ENCODE results near the gene KIFC3. TPM values are rescaled to one million over a fixed set of nuclear protein-coding genes. Genes with fewer than 3 reads are reported as not detected.

KIFC3 gene
- total and polyA plus RNA-seq, 2 of the 13 experiments (the other 11 are each of a cell fraction or from before 2014, with no cell fraction given) = 42.1 to 45.3 TPM

DNA sequence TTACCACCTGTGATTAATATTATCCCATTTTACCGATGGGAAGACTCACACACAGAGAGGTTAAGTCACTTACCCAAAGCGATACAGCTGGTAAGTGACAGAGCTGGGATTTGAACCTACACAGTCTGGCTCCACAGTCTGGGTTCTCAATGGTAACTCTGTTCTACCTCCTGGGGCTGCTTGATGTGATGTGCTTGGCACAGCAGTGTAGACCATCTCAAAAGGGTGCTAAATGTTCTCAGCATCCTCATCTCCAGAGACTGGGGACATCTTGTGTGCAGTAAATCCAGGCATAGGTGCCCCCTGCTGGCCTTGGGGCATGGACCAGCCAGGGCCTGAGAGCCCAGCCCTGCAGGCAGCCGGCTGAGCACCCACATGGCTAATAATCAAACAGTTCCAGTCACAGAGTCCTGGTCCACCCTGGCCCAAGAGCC lies 82.1 kb downstream of the KIFC3 start (continued):
- TF ChIP-seq, protein P1, sequence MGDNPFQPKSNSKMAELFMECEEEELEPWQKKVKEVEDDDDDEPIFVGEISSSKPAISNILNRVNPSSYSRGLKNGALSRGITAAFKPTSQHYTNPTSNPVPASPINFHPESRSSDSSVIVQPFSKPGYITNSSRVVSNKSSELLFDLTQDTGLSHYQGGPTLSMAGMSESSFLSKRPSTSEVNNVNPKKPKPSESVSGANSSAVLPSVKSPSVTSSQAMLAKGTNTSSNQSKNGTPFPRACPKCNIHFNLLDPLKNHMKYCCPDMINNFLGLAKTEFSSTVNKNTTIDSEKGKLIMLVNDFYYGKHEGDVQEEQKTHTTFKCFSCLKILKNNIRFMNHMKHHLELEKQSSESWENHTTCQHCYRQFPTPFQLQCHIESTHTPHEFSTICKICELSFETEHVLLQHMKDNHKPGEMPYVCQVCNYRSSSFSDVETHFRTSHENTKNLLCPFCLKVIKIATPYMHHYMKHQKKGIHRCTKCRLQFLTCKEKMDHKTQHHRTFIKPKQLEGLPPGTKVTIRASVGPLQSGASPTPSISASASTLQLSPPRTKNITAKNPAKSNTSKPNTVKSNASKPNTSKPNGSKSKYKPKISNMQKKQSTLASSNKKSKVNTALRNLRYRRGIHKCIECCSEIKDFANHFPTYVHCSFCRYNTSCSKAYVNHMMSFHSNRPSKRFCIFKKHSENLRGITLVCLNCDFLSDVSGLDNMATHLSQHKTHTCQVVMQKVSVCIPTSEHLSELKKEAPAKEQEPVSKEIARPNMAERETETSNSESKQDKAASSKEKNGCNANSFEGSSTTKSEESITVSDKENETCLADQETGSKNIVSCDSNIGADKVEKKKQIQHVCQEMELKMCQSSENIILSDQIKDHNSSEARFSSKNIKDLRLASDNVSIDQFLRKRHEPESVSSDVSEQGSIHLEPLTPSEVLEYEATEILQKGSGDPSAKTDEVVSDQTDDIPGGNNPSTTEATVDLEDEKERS (CRISPR knock-in tag; IDR thresholded peaks at IDR 0.05) = no peak
- TF ChIP-seq HMG20A (CRISPR knock-in tag; IDR thresholded peaks at IDR 0.05; ENCODE audit: borderline replicate concordance) = no peak
- TF ChIP-seq ZNF33B (CRISPR knock-in tag; IDR thresholded peaks at IDR 0.05) = no peak
- TF ChIP-seq ZNF335 (CRISPR knock-in tag; IDR thresholded peaks at IDR 0.05) = no peak
- TF ChIP-seq KDM5A (IDR thresholded peaks at IDR 0.05; ENCODE audit: borderline replicate concordance, low read length) = no peak
- TF ChIP-seq, protein P2, sequence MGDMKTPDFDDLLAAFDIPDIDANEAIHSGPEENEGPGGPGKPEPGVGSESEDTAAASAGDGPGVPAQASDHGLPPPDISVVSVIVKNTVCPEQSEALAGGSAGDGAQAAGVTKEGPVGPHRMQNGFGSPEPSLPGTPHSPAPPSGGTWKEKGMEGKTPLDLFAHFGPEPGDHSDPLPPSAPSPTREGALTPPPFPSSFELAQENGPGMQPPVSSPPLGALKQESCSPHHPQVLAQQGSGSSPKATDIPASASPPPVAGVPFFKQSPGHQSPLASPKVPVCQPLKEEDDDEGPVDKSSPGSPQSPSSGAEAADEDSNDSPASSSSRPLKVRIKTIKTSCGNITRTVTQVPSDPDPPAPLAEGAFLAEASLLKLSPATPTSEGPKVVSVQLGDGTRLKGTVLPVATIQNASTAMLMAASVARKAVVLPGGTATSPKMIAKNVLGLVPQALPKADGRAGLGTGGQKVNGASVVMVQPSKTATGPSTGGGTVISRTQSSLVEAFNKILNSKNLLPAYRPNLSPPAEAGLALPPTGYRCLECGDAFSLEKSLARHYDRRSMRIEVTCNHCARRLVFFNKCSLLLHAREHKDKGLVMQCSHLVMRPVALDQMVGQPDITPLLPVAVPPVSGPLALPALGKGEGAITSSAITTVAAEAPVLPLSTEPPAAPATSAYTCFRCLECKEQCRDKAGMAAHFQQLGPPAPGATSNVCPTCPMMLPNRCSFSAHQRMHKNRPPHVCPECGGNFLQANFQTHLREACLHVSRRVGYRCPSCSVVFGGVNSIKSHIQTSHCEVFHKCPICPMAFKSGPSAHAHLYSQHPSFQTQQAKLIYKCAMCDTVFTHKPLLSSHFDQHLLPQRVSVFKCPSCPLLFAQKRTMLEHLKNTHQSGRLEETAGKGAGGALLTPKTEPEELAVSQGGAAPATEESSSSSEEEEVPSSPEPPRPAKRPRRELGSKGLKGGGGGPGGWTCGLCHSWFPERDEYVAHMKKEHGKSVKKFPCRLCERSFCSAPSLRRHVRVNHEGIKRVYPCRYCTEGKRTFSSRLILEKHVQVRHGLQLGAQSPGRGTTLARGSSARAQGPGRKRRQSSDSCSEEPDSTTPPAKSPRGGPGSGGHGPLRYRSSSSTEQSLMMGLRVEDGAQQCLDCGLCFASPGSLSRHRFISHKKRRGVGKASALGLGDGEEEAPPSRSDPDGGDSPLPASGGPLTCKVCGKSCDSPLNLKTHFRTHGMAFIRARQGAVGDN (CRISPR knock-in tag; IDR thresholded peaks at IDR 0.05) = peak; percentile 74
- 0 out of 2 replicates have a peak, but pooled peaks have one; percentile 36 for TF ChIP-seq SOX5 (CRISPR knock-in tag; IDR thresholded peaks at IDR 0.05; ENCODE audit: borderline replicate concordance)
- TF ChIP-seq ZNF317 (CRISPR knock-in tag; IDR thresholded peaks at IDR 0.05) = no peak
- TF ChIP-seq, protein P3, sequence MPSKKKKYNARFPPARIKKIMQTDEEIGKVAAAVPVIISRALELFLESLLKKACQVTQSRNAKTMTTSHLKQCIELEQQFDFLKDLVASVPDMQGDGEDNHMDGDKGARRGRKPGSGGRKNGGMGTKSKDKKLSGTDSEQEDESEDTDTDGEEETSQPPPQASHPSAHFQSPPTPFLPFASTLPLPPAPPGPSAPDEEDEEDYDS (CRISPR knock-in tag; IDR thresholded peaks at IDR 0.05) = 0 out of 2 replicates have a peak, but pooled peaks have one; percentile 19
- TF ChIP-seq YY1 (IDR thresholded peaks at IDR 0.05; ENCODE audit: insufficient read depth, insufficient replicate concordance, low read depth, low read length) = peak; percentile 82
- no peak for TF ChIP-seq LCORL (IDR thresholded peaks at IDR 0.05)
- TF ChIP-seq LCORL (CRISPR knock-in tag; IDR thresholded peaks at IDR 0.05) = peak; percentile 85
- peak; percentile 98 for TF ChIP-seq RAD21 (CRISPR knock-in tag; IDR thresholded peaks at IDR 0.05)
- TF ChIP-seq, protein P4, sequence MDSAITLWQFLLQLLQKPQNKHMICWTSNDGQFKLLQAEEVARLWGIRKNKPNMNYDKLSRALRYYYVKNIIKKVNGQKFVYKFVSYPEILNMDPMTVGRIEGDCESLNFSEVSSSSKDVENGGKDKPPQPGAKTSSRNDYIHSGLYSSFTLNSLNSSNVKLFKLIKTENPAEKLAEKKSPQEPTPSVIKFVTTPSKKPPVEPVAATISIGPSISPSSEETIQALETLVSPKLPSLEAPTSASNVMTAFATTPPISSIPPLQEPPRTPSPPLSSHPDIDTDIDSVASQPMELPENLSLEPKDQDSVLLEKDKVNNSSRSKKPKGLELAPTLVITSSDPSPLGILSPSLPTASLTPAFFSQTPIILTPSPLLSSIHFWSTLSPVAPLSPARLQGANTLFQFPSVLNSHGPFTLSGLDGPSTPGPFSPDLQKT (CRISPR knock-in tag; IDR thresholded peaks at IDR 0.05; ENCODE audit: borderline replicate concordance) = no peak
- peak; percentile 74; the same call in 1 of the 2 replicates for TF ChIP-seq BORCS8-MEF2B (CRISPR knock-in tag; IDR thresholded peaks at IDR 0.05)
- peak; percentile 52; the same call in 1 of the 2 replicates for TF ChIP-seq KDM3A (CRISPR knock-in tag; IDR thresholded peaks at IDR 0.05; ENCODE audit: low read depth)
- TF ChIP-seq, protein P5, sequence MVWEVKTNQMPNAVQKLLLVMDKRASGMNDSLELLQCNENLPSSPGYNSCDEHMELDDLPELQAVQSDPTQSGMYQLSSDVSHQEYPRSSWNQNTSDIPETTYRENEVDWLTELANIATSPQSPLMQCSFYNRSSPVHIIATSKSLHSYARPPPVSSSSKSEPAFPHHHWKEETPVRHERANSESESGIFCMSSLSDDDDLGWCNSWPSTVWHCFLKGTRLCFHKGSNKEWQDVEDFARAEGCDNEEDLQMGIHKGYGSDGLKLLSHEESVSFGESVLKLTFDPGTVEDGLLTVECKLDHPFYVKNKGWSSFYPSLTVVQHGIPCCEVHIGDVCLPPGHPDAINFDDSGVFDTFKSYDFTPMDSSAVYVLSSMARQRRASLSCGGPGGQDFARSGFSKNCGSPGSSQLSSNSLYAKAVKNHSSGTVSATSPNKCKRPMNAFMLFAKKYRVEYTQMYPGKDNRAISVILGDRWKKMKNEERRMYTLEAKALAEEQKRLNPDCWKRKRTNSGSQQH (CRISPR knock-in tag; IDR thresholded peaks at IDR 0.05; ENCODE audit: low read depth) = 0 out of 2 replicates have a peak, but pooled peaks have one; percentile 42
- peak; percentile 71; the same call in 1 of the 2 replicates for TF ChIP-seq ZSCAN25 (CRISPR knock-in tag; IDR thresholded peaks at IDR 0.05)
- peak; percentile 40 for TF ChIP-seq ZNF781 (CRISPR knock-in tag; IDR thresholded peaks at IDR 0.05; ENCODE audit: borderline replicate concordance, not compliant biosample characterization)
- no peak for TF ChIP-seq ZNF180 (CRISPR knock-in tag; IDR thresholded peaks at IDR 0.05; ENCODE audit: borderline replicate concordance, low read depth)
- TF ChIP-seq MED1 (CRISPR knock-in tag; IDR thresholded peaks at IDR 0.05) = peak; percentile 54; the same call in 1 of the 2 replicates

Data from HepG2 (cell line).